Parathyroid adenoma (tissue), 2 donors: ENCODE measurements around the gene MAML2.

Source experiments
- H2AFZ ChIP-seq: fragments of 300-600 bp; sonication (generic); one replicate; pipeline ENCODE4 v1.7.0; 2017; ENCODE audit warnings: antibody characterized with exemption, mild to moderate bottlenecking
- H3K27ac ChIP-seq: fragments of 300-600 bp; sonication (generic); one replicate; pipeline ENCODE4 v1.7.0; 2017
- H3K27me3 ChIP-seq: fragments of 300-600 bp; sonication (generic); one replicate; pipeline ENCODE4 v1.7.0; 2017; ENCODE audit warnings: low read length; ENCODE audit not compliant: control insufficient read depth, insufficient read depth
- H3K36me3 ChIP-seq: fragments of 300-600 bp; sonication (generic); one replicate; pipeline ENCODE4 v1.7.0; 2017; ENCODE audit warnings: low read length; ENCODE audit not compliant: control insufficient read depth, insufficient read depth
- H3K4me1 ChIP-seq: fragments of 300-600 bp; sonication (generic); one replicate; pipeline ENCODE4 v1.7.0; 2017; ENCODE audit warnings: control low read depth
- H3K4me2 ChIP-seq: fragments of 300-600 bp; sonication (generic); one replicate; pipeline ENCODE4 v1.7.0; 2017; ENCODE audit warnings: low read length
- H3K4me3 ChIP-seq: fragments of 300-600 bp; sonication (generic); one replicate; pipeline ENCODE4 v1.7.0; 2017; ENCODE audit warnings: low read depth, low read length
- H3K79me2 ChIP-seq: fragments of 300-600 bp; sonication (generic); one replicate; pipeline ENCODE4 v1.7.0; 2017; ENCODE audit warnings: control low read depth
- H3K9ac ChIP-seq: fragments of 300-600 bp; sonication (generic); one replicate; pipeline ENCODE4 v1.7.0; 2017; ENCODE audit warnings: mild to moderate bottlenecking
- H3K9me3 ChIP-seq: fragments of 300-600 bp; sonication (generic); one replicate; pipeline ENCODE4 v1.7.0; 2017; ENCODE audit warnings: low read length; ENCODE audit not compliant: control insufficient read depth
- CTCF ChIP-seq: fragments of 300-600 bp; sonication (generic); IDR thresholded peaks from one replicate; pipeline ENCODE4 v1.7.0; 2017; ENCODE audit warnings: antibody characterized with exemption, mild to moderate bottlenecking
- donor health status: primary hyperparathyroidism.

Gene MAML2

GRCh38 chr11:96340555-96340885 is 2.5 kb downstream of the MAML2 start:
- Histone ChIP-seq H3K9ac (no peak overlapping the region), H3K4me2 (no peak overlapping the region), H3K4me3 (peak overlapping the region; percentile 22), H3K36me3 (no peaks in the 10 kb centered on the region), H3K27ac (peak overlapping the region; percentile 89), H3K79me2 (peaks cover 9% of the 10 kb centered on the region), H3K27me3 (no peaks in the 10 kb centered on the region), H3K9me3 (no peaks in the 10 kb centered on the region), H2AFZ (no peak overlapping the region), H3K4me1 (peaks cover 18% of the 10 kb centered on the region)
- TF ChIP-seq CTCF = no peak

GRCh38 chr11:96339706-96340554 is 3.1 kb downstream of the MAML2 start:
- TF ChIP-seq CTCF = no peak
- Histone ChIP-seq H3K27me3 (no peaks in the 10 kb centered on the region), H3K9ac (no peak overlapping the region), H3K36me3 (no peaks in the 10 kb centered on the region), H3K9me3 (no peaks in the 10 kb centered on the region), H3K79me2 (peaks cover 9% of the 10 kb centered on the region), H3K4me3 (peak overlapping the region; percentile 29), H3K4me1 (peaks cover 18% of the 10 kb centered on the region), H3K4me2 (peak overlapping the region; percentile 25), H3K27ac (peak overlapping the region; percentile 89), H2AFZ (no peak overlapping the region)

GRCh38 chr11:96338910-96339705 is 3.9 kb downstream of the MAML2 start:
- H3K4me3 ChIP-seq = peak overlapping the region; percentile 29
- H3K4me1 ChIP-seq = peaks cover 18% of the 10 kb centered on the region
- no peaks in the 10 kb centered on the region for H3K9me3 ChIP-seq
- TF ChIP-seq CTCF = no peak
- peak overlapping the region; percentile 89 for H3K27ac ChIP-seq
- peaks cover 9% of the 10 kb centered on the region for H3K79me2 ChIP-seq
- peak overlapping the region; percentile 13 for H2AFZ ChIP-seq
- H3K36me3 ChIP-seq = no peaks in the 10 kb centered on the region
- H3K4me2 ChIP-seq = peak overlapping the region; percentile 25
- H3K9ac ChIP-seq = no peak overlapping the region
- no peaks in the 10 kb centered on the region for H3K27me3 ChIP-seq

GRCh38 chr11:96337541-96338431 is 5.2 kb downstream of the MAML2 start:
- no peak for TF ChIP-seq CTCF
- Histone ChIP-seq H3K9me3 (no peaks in the 10 kb centered on the region), H3K4me2 (peak overlapping the region; percentile 22), H3K79me2 (peaks cover 9% of the 10 kb centered on the region), H3K4me1 (peaks cover 18% of the 10 kb centered on the region), H2AFZ (no peak overlapping the region), H3K36me3 (no peaks in the 10 kb centered on the region), H3K9ac (no peak overlapping the region), H3K27ac (no peak overlapping the region), H3K27me3 (no peaks in the 10 kb centered on the region), H3K4me3 (no peak overlapping the region)
